PC-9 (cell line): ENCODE data around the gene SEC14L1. TPM values are rescaled to one million over a fixed set of nuclear protein-coding genes. Genes with fewer than 3 reads are reported as not detected.

ENCODE experiments used
- BruUV-seq: library from RNA; stranded (reverse); fragments of 400-500 nt; replicated peaks from 2 replicates; lab custom pipeline; 2021; lab: Mats Ljungman, UMichigan
- CTCF ChIA-PET: fragments of 300-600 bp; sonication (Branson Sonifier 250); formaldehyde crosslinking; loops from one replicate; lab custom pipeline; 2022; ENCODE audit warnings: antibody characterized with exemption; lab: Charles Lee
- POLR2A ChIA-PET: fragments of 300-600 bp; sonication (Branson Sonifier 250); formaldehyde crosslinking; loops from one replicate; lab custom pipeline; 2022; ENCODE audit warnings: antibody characterized with exemption; ENCODE audit not compliant: unreplicated experiment; lab: Charles Lee
- DNase-seq, 2 experiments: peaks; one replicate each; pipeline versions ENCODE4 v3.0.0 to v3.0.0-alpha.2; 2015 to 2022; ENCODE audit warnings: mixed read lengths in 1 of 2
- H2AFZ ChIP-seq: fragments of 200-600 bp; sonication (generic); 2 replicates; pipeline ENCODE4 v1.8.1; 2017; ENCODE audit warnings: antibody characterized with exemption
- H3F3A ChIP-seq: fragments of 200-600 bp; sonication (generic); 2 replicates; pipeline ENCODE4 v1.8.1; 2017; ENCODE audit warnings: antibody characterized with exemption, mild to moderate bottlenecking, low read depth; ENCODE audit not compliant: insufficient read depth
- H3K27ac ChIP-seq: fragments of 200-600 bp; sonication (generic); 2 replicates; pipeline ENCODE4 v1.6.1; 2016; ENCODE audit warnings: mixed run types
- H3K27me3 ChIP-seq: fragments of 200-600 bp; sonication (generic); 2 replicates; pipeline ENCODE4 v1.6.1; 2016; ENCODE audit warnings: low read depth, mixed run types; ENCODE audit not compliant: insufficient read depth
- H3K36me3 ChIP-seq: fragments of 200-600 bp; sonication (generic); 2 replicates; pipeline ENCODE4 v1.6.1; 2016; ENCODE audit warnings: low read depth, mixed run types
- H3K4me1 ChIP-seq: fragments of 200-600 bp; sonication (generic); replicated peaks from 2 replicates; pipeline ENCODE4 v1.6.1; 2016; ENCODE audit warnings: mixed run types; ENCODE audit not compliant: insufficient read depth
- H3K4me2 ChIP-seq: fragments of 200-600 bp; sonication (generic); 2 replicates; pipeline ENCODE4 v1.6.1; 2017; ENCODE audit warnings: mixed run types
- H3K4me3 ChIP-seq: fragments of 200-600 bp; sonication (generic); 2 replicates; pipeline ENCODE4 v1.6.1; 2016; ENCODE audit warnings: mixed run types
- H3K79me2 ChIP-seq: fragments of 200-600 bp; sonication (generic); 2 replicates; pipeline ENCODE4 v1.6.1; 2017; ENCODE audit warnings: low read depth, mixed run types
- H3K9me2 ChIP-seq: fragments of 200-600 bp; sonication (generic); 2 replicates; pipeline ENCODE4 v1.8.1; 2017; ENCODE audit warnings: mild to moderate bottlenecking; ENCODE audit not compliant: insufficient read depth
- H3K9me3 ChIP-seq: fragments of 200-600 bp; sonication (generic); 2 replicates; pipeline ENCODE4 v1.8.1; 2016; ENCODE audit warnings: low read depth; ENCODE audit not compliant: insufficient read depth
- H4K20me1 ChIP-seq: fragments of 200-600 bp; sonication (generic); 2 replicates; pipeline ENCODE4 v1.8.1; 2017; ENCODE audit not compliant: insufficient read depth
- EZH2 ChIP-seq: fragments of 200-600 bp; sonication (generic); IDR thresholded peaks from 2 replicates; pipeline ENCODE4 v1.8.0; 2017; ENCODE audit warnings: antibody characterized with exemption, low read depth
- intact Hi-C: fragments of 100-400 bp; cut with micrococcal nuclease; formaldehyde crosslinking; loops from one replicate; pipeline ENCODE4 v1.10.0; 2022; ENCODE audit not compliant: unreplicated experiment
- total RNA-seq: library from RNA; stranded (reverse); gene quantifications from 2 replicates; pipeline ENCODE4 v1.2.3, GENCODE V29; 2021
- TF ChIP-seq, protein P1 (sequence below): fragments of 200-600 bp; sonication (generic); conservative IDR thresholded peaks from 2 replicates; pipeline ENCODE4 v1.6.1; 2017; ENCODE audit warnings: mixed run types, antibody characterized with exemption, mild to moderate bottlenecking, moderate library complexity

The SEC14L1 gene
- total RNA-seq, 1 experiment from 2014 or later: 83.1 TPM

GRCh38 chr17:77216486-77216885 is 75.7 kb downstream of the SEC14L1 start:
- Histone ChIP-seq H3K79me2 (no peaks in the 10 kb centered on the region), H3K27ac (no peak overlapping the region), H3K9me2 (no peaks in the 10 kb centered on the region), H4K20me1 (no peaks in the 10 kb centered on the region), H3K9me3 (no peaks in the 10 kb centered on the region), H3F3A (no peaks in the 10 kb centered on the region), H3K36me3 (no peaks in the 10 kb centered on the region), H3K4me2 (no peak overlapping the region), H3K4me3 (no peak overlapping the region), H2AFZ (no peak overlapping the region), H3K4me1 (no peaks in the 10 kb centered on the region), H3K27me3 (no peaks in the 10 kb centered on the region)
- CTCF ChIA-PET: no interaction called here
- BruUV-seq: no TSS peak
- POLR2A ChIA-PET: no interaction called here
- intact Hi-C loops: no loop called here
- DNase-seq: no peak
- TF ChIP-seq, protein P1, sequence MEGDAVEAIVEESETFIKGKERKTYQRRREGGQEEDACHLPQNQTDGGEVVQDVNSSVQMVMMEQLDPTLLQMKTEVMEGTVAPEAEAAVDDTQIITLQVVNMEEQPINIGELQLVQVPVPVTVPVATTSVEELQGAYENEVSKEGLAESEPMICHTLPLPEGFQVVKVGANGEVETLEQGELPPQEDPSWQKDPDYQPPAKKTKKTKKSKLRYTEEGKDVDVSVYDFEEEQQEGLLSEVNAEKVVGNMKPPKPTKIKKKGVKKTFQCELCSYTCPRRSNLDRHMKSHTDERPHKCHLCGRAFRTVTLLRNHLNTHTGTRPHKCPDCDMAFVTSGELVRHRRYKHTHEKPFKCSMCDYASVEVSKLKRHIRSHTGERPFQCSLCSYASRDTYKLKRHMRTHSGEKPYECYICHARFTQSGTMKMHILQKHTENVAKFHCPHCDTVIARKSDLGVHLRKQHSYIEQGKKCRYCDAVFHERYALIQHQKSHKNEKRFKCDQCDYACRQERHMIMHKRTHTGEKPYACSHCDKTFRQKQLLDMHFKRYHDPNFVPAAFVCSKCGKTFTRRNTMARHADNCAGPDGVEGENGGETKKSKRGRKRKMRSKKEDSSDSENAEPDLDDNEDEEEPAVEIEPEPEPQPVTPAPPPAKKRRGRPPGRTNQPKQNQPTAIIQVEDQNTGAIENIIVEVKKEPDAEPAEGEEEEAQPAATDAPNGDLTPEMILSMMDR: no peak
- TF ChIP-seq EZH2: no peak

GRCh38 chr17:77217123-77217522 is 76.4 kb downstream of the SEC14L1 start:
- Histone ChIP-seq H4K20me1 (no peaks in the 10 kb centered on the region), H3K9me3 (no peaks in the 10 kb centered on the region), H3K4me2 (no peak overlapping the region), H3K4me3 (no peak overlapping the region), H3K27me3 (no peaks in the 10 kb centered on the region), H3K27ac (no peak overlapping the region), H2AFZ (no peak overlapping the region), H3K36me3 (no peaks in the 10 kb centered on the region), H3K9me2 (no peaks in the 10 kb centered on the region), H3K4me1 (no peaks in the 10 kb centered on the region), H3F3A (no peaks in the 10 kb centered on the region), H3K79me2 (no peaks in the 10 kb centered on the region)
- intact Hi-C loops: no loop called here
- ChIA-PET POLR2A (no interaction called here), CTCF (no interaction called here)
- BruUV-seq: no TSS peak
- DNase-seq: no peak
- TF ChIP-seq, protein P1: no peak
- no peak for TF ChIP-seq EZH2

- H3K27me3 ChIP-seq: no peaks in the 10 kb centered on the region
- H3K9me3 ChIP-seq: no peaks in the 10 kb centered on the region
- intact Hi-C loops: no loop called here
- H3F3A ChIP-seq: no peaks in the 10 kb centered on the region
- H3K36me3 ChIP-seq: no peaks in the 10 kb centered on the region
- BruUV-seq: no TSS peak
- no peak for DNase-seq
- no peaks in the 10 kb centered on the region for H3K4me1 ChIP-seq
- H2AFZ ChIP-seq: no peak overlapping the region
- no peak overlapping the region for H3K4me2 ChIP-seq
- ChIA-PET POLR2A (no interaction called here), CTCF (no interaction called here)
- H4K20me1 ChIP-seq: no peaks in the 10 kb centered on the region
- no peaks in the 10 kb centered on the region for H3K79me2 ChIP-seq
- H3K9me2 ChIP-seq: no peaks in the 10 kb centered on the region
- no peak overlapping the region for H3K4me3 ChIP-seq
- no peak overlapping the region for H3K27ac ChIP-seq
- TF ChIP-seq, protein P1: no peak
- TF ChIP-seq EZH2: no peak
Observed at GRCh38 chr17:77217566-77217965, 76.8 kb downstream of the SEC14L1 start.
